Measurements from ENCODE around the gene ZNF574.

DNA sequence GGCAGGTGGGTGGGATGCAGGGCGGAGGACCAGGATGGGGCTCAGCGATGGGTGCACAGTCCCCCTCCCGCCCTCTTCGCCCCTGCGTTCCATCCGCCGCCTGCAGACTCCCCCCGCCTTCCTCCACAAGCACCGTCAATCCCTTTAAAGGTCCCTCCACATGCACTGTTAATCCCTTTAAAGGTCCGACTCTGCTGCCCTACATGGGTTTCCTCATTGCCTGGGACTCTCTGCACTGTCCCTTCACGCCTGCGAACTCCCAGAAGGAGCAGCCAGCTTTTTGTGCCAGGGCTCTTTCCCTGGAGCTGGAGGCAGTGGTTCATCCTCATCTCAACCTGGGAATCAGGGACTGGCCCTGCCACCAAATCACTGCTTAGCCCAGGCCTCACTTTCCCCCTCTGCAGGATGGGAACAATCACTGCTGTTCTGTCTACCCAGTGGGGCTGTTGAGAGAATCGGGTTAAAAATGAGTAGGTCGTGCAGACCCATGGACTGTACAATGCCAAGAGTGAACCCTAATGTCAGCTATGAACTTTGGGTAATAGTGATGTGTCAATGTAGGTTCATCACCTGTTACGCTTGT, 20.4 kb downstream of the ZNF574 start:
- no peak for TF ChIP-seq ZBTB7A (IDR thresholded peaks at IDR 0.05; ENCODE audit: low read depth)
- no peak for TF ChIP-seq TAF1 (IDR thresholded peaks at IDR 0.05; ENCODE audit: low read depth)
- TF ChIP-seq, protein P1, sequence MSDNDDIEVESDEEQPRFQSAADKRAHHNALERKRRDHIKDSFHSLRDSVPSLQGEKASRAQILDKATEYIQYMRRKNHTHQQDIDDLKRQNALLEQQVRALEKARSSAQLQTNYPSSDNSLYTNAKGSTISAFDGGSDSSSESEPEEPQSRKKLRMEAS (IDR thresholded peaks at IDR 0.05), result no peak
- TF ChIP-seq RAD21 (IDR thresholded peaks at IDR 0.05; ENCODE audit: low read depth), result no peak
- TF ChIP-seq FOXM1 (IDR thresholded peaks at IDR 0.05; ENCODE audit: borderline replicate concordance, low read depth), result no peak
- no peak for TF ChIP-seq EP300 (IDR thresholded peaks at IDR 0.05; ENCODE audit: borderline replicate concordance)
- TF ChIP-seq YY1 (IDR thresholded peaks at IDR 0.05; ENCODE audit: low read depth), result no peak
